SK-N-SH treated with all-trans-retinoic acid at 6 μM for 48 hours (cell line): ENCODE measurements around the gene TMEM9.

Source experiments
- BACH2 ChIP-seq: fragments of 250-450 bp; sonication (Bioruptor Pico); IDR thresholded peaks from 2 replicates; pipeline ENCODE4 v1.9.0; 2021; ENCODE audit warnings: mild to moderate bottlenecking, borderline replicate concordance
- SNAI2 ChIP-seq: fragments of 250-450 bp; sonication (Bioruptor Pico); IDR thresholded peaks from 2 replicates; pipeline ENCODE4 v1.5.0; 2020; ENCODE audit warnings: mild to moderate bottlenecking, moderate library complexity
- TOX ChIP-seq: fragments of 250-450 bp; sonication (Bioruptor Pico); IDR thresholded peaks from 2 replicates; pipeline ENCODE4 v1.8.0; 2021; ENCODE audit warnings: mild to moderate bottlenecking, moderate library complexity, borderline replicate concordance
- ZFP3 ChIP-seq: fragments of 250-450 bp; sonication (Bioruptor Pico); IDR thresholded peaks from 2 replicates; pipeline ENCODE4 v1.5.0; 2020; ENCODE audit warnings: mild to moderate bottlenecking, moderate library complexity
- ZNF565 ChIP-seq: fragments of 450-650 bp; formaldehyde crosslinking; conservative IDR thresholded peaks from 2 replicates; pipeline ENCODE4 v1.5.0; 2020; ENCODE audit warnings: low read depth, mild to moderate bottlenecking, moderate library complexity
- TF ChIP-seq, protein P1 (sequence below): fragments of 250-450 bp; sonication (Bioruptor Pico); IDR thresholded peaks from 2 replicates; pipeline ENCODE4 v1.8.0; 2020; ENCODE audit warnings: mild to moderate bottlenecking, moderate library complexity, borderline replicate concordance
- TF ChIP-seq, protein P2 (sequence below): fragments of 250-450 bp; sonication (Bioruptor Pico); IDR thresholded peaks from 2 replicates; pipeline ENCODE4 v1.8.0; 2021; ENCODE audit warnings: low read depth, mild to moderate bottlenecking, moderate library complexity, borderline replicate concordance
- TF ChIP-seq, protein P3 (sequence below): fragments of 250-450 bp; sonication (Bioruptor Pico); IDR thresholded peaks from 2 replicates; pipeline ENCODE4 v1.5.0; 2020; ENCODE audit warnings: mild to moderate bottlenecking, moderate library complexity

DNA sequence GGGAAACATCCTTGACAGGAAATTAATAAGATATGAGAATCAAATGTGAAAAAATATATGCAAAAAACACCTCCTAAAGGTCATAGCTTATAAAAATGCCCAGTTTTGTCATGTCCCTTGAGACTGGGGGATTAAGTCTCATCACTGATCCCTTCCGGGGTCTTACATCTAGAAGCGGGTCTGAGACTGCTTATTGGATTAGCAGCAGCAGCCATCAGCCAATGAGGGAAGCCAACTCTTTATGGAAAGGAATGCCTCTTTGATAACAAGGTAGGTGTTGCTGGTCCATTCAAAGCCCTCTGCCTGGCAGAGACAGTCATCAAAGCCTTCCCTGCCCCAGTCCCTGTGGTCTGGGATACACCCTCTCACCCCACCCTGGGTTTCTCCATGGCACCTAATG lies 38.2 kb downstream of the TMEM9 start:
- TF ChIP-seq SNAI2, result no peak
- TF ChIP-seq, protein P1, sequence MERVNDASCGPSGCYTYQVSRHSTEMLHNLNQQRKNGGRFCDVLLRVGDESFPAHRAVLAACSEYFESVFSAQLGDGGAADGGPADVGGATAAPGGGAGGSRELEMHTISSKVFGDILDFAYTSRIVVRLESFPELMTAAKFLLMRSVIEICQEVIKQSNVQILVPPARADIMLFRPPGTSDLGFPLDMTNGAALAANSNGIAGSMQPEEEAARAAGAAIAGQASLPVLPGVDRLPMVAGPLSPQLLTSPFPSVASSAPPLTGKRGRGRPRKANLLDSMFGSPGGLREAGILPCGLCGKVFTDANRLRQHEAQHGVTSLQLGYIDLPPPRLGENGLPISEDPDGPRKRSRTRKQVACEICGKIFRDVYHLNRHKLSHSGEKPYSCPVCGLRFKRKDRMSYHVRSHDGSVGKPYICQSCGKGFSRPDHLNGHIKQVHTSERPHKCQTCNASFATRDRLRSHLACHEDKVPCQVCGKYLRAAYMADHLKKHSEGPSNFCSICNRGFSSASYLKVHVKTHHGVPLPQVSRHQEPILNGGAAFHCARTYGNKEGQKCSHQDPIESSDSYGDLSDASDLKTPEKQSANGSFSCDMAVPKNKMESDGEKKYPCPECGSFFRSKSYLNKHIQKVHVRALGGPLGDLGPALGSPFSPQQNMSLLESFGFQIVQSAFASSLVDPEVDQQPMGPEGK (CRISPR knock-in tag), result no peak
- no peak for TF ChIP-seq TOX (CRISPR knock-in tag)
- TF ChIP-seq, protein P2, sequence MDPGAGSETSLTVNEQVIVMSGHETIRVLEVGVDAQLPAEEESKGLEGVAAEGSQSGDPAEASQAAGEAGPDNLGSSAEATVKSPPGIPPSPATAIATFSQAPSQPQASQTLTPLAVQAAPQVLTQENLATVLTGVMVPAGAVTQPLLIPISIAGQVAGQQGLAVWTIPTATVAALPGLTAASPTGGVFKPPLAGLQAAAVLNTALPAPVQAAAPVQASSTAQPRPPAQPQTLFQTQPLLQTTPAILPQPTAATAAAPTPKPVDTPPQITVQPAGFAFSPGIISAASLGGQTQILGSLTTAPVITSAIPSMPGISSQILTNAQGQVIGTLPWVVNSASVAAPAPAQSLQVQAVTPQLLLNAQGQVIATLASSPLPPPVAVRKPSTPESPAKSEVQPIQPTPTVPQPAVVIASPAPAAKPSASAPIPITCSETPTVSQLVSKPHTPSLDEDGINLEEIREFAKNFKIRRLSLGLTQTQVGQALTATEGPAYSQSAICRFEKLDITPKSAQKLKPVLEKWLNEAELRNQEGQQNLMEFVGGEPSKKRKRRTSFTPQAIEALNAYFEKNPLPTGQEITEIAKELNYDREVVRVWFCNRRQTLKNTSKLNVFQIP (CRISPR knock-in tag), result no peak
- TF ChIP-seq ZNF565 (CRISPR knock-in tag), result no peak
- TF ChIP-seq, protein P3, sequence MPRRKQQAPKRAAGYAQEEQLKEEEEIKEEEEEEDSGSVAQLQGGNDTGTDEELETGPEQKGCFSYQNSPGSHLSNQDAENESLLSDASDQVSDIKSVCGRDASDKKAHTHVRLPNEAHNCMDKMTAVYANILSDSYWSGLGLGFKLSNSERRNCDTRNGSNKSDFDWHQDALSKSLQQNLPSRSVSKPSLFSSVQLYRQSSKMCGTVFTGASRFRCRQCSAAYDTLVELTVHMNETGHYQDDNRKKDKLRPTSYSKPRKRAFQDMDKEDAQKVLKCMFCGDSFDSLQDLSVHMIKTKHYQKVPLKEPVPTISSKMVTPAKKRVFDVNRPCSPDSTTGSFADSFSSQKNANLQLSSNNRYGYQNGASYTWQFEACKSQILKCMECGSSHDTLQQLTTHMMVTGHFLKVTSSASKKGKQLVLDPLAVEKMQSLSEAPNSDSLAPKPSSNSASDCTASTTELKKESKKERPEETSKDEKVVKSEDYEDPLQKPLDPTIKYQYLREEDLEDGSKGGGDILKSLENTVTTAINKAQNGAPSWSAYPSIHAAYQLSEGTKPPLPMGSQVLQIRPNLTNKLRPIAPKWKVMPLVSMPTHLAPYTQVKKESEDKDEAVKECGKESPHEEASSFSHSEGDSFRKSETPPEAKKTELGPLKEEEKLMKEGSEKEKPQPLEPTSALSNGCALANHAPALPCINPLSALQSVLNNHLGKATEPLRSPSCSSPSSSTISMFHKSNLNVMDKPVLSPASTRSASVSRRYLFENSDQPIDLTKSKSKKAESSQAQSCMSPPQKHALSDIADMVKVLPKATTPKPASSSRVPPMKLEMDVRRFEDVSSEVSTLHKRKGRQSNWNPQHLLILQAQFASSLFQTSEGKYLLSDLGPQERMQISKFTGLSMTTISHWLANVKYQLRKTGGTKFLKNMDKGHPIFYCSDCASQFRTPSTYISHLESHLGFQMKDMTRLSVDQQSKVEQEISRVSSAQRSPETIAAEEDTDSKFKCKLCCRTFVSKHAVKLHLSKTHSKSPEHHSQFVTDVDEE, result no peak
- no peak for TF ChIP-seq ZFP3
- TF ChIP-seq BACH2 (CRISPR knock-in tag), result no peak
